Head of caudate nucleus (tissue), 42 donors: ENCODE results near the gene SORBS1.

ENCODE experiments used
- DNase-seq, 42 donors: peaks; one replicate each; pipeline versions ENCODE4 v3.0.0 to v3.0.0-alpha.2; 2020 to 2021; ENCODE audit warnings: mixed read lengths in 7 of 42
- intact Hi-C: fragments of 100-400 bp; cut with DNase I; formaldehyde crosslinking; loops from one replicate; pipeline ENCODE4 v1.15.0; 2022

SORBS1 gene

GRCh38 chr10:95569368-95569767 lies 8.2 kb upstream of the SORBS1 start:
- intact Hi-C loops, result no loop called here
- DNase-seq, result no peak

- intact Hi-C loops, result no loop called here
- DNase-seq, result no peak
These were observed 6.9 kb upstream of the SORBS1 start for GRCh38 chr10:95567903-95568630.

- no peak for DNase-seq
- intact Hi-C loops, result no loop called here
These were observed 5.0 kb upstream of the SORBS1 start for GRCh38 chr10:95566136-95566535.

- intact Hi-C loops, result no loop called here
These were observed 4.2 kb upstream of the SORBS1 start for GRCh38 chr10:95565336-95565735.

GRCh38 chr10:95564291-95564690 lies 3.1 kb upstream of the SORBS1 start:
- DNase-seq, result peak in 1 of 42 donors; percentile 4
- intact Hi-C loops, result no loop called here

More at GRCh38 chr10:95565336-95565735, 4.2 kb upstream of the SORBS1 start:
- DNase-seq, result no peak

GRCh38 chr10:95562341-95562965 lies 1.3 kb upstream of the SORBS1 start:
- intact Hi-C loops, result no loop called here
- peak in 1 of 42 donors; percentile 10 for DNase-seq

GRCh38 chr10:95561864-95562177 lies 650 bp upstream of the SORBS1 start:
- intact Hi-C loops, result no loop called here
- DNase-seq, result peak in 1 of 42 donors; percentile 14

GRCh38 chr10:95560278-95561176 lies 644 bp downstream of the SORBS1 start:
- peak; percentile 34 to 85 (median 66) for DNase-seq
- intact Hi-C loops, result no loop called here

- intact Hi-C loops, result loop anchor here (5.0 kb wide), 2 partner anchors 43 to 128 kb away; no protein-coding TSS in a partner anchor
- peak in 4 of 42 donors; percentile 4 to 30 (median 24) for DNase-seq
These were observed 1.3 kb downstream of the SORBS1 start for GRCh38 chr10:95559896-95560277.

- DNase-seq, result peak in 4 of 42 donors; percentile 25 to 50 (median 32)
- intact Hi-C loops, result loop anchor here (5.0 kb wide), 2 partner anchors 42 to 127 kb away; no protein-coding TSS in a partner anchor
These were observed 1.7 kb downstream of the SORBS1 start for GRCh38 chr10:95559471-95559870.

- DNase-seq, result peak in 2 of 42 donors; percentile 13 to 33
- intact Hi-C loops, result loop anchor here (5.0 kb wide), 2 partner anchors 41 to 126 kb away; no protein-coding TSS in a partner anchor
These were observed 2.4 kb downstream of the SORBS1 start for GRCh38 chr10:95558593-95559320.

GRCh38 chr10:95556994-95557767 lies 4.0 kb downstream of the SORBS1 start:
- DNase-seq, result peak in 5 of 42 donors; percentile 9 to 57 (median 22)
- intact Hi-C loops, result loop anchor here (5.0 kb wide), 2 partner anchors 40 to 125 kb away; no protein-coding TSS in a partner anchor

- DNase-seq, result no peak
- intact Hi-C loops, result no loop called here
These were observed 7.5 kb downstream of the SORBS1 start for GRCh38 chr10:95553674-95554073.

- DNase-seq, result no peak
- intact Hi-C loops, result no loop called here
These were observed 8.4 kb downstream of the SORBS1 start for GRCh38 chr10:95552679-95553342.

GRCh38 chr10:95550073-95550672 lies 11.0 kb downstream of the SORBS1 start:
- no peak for DNase-seq
- intact Hi-C loops, result no loop called here

- intact Hi-C loops, result no loop called here
- DNase-seq, result no peak
These were observed 13.3 kb downstream of the SORBS1 start for GRCh38 chr10:95547791-95548435.

- intact Hi-C loops, result no loop called here
- no peak for DNase-seq
These were observed 14.0 kb downstream of the SORBS1 start for GRCh38 chr10:95547197-95547596.
